Choroid plexus epithelial cell (primary cell): ENCODE results near the gene DNAH14.
"Not testable (repeated sequence)": the region's sequence is repeated elsewhere in the genome, so short reads cannot be mapped to it uniquely, and the experiment has no call there.

Source experiments
- DNase-seq: peaks from one replicate; pipeline ENCODE4 v3.0.0-alpha.2; 2010; ENCODE audit warnings: low read depth
- H3K4me3 ChIP-seq: 2 replicates; pipeline ENCODE4 v1.5.1; 2011; ENCODE audit warnings: low read depth, mild to moderate bottlenecking, control low read depth, low read length, moderate library complexity
- CTCF ChIP-seq: conservative IDR thresholded peaks from 2 replicates; pipeline ENCODE4 v1.5.1; 2011; ENCODE audit warnings: low read depth, mild to moderate bottlenecking, control low read depth, inconsistent platforms, low read length, moderate library complexity

The DNAH14 gene

DNA sequence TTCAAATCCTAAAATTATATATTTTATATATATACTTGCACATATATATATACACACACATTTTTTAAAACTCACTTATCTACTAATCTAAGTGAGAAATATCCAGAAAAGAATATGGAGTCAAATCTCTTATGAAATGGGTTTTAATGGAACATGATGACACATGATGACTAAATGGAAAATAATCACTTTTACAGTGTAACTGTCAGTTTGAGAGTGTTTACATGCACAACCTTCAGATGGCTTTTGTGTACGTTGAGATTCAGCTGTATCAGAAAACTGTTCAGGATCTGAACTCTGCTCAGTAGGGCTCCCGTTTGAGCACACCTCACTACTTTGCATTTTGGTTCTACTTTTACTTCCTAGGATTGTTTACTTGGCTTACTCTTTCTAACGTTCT lies 189.8 kb downstream of the DNAH14 start:
- H3K4me3 ChIP-seq, result no peak overlapping the region
- no peak for DNase-seq
- no peak for TF ChIP-seq CTCF

DNA sequence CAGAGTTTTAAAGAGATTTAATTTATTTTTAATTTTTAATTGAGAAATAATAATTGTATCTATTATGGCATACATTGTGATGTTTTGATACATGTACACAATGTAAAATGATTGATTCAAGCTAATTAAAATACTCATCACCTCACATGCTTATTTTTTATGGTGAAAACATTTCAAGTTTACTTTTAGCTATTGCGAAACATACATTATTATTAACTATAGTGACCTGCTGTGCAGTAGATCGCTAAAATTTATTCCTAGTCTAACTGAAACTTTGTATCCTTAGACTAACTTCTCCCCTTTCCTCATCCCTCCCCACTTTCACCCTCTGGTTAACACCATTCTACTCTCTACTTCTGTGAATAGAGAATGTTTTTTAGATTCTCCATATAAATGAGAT lies 191.6 kb downstream of the DNAH14 start:
- H3K4me3 ChIP-seq, result no peak overlapping the region
- DNase-seq, result no peak
- TF ChIP-seq CTCF, result no peak

DNA sequence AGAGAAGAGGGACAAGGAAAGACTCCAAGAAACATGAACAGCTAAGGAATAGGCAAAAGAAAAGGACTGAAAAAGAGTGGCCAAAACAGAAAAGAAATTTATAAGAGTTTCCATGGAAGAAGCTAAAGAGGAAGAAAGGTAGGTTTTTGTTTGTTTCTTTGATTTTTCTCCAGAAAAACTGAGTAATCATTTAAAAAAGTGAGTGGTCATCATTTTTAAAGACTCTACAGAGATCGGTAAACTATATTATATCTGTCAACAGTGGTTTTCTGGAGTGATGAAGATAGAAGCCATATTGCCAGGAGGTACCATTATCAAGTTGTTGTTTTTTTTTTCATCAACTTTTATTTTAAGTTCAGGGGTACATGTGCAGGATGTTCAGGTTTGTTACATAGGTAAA lies 202.4 kb downstream of the DNAH14 start:
- H3K4me3 ChIP-seq, result no peak overlapping the region
- TF ChIP-seq CTCF, result no peak

DNA sequence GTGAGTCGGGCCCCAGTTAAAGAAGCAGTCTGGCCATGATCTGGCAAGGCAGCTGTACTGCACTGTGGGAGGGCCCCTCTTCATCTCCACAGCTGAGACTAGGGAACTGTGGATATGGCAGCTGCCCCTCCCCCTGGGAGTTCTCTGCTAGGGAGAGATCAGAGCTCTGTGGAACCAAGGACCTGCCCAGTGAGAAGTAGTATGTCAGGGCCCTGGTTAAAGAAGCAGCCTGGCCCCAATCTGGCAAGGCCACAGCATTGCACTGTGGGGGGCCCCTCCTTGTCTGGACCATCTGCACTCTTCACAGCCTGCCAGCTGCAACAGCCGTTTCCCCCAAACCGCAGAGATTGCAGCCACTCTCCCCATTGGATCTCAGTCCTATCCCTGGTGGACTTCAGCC lies 208.5 kb downstream of the DNAH14 start:
- no peak for DNase-seq
- TF ChIP-seq CTCF, result no peak

More for the DNA sequence above, 202.4 kb downstream of the DNAH14 start:
- DNase-seq, result no peak

DNA sequence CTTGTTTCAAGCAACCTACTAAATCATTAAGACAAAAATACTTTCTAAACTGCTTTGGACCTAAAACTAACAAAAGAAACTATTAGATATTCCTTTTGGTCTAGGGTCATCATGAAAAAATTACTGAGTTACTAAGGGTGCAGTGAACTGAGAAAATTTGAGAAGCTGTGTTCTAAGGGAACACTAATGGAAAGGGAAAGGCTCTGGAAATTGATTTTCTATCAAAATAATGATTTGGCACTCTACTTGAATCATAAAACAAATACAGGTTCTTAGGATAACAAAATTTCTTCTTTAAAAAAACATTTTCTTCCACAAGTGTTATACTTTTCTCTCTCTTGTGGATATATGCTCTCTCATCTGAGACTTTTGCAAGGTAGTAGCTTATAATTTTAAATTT lies 213.5 kb downstream of the DNAH14 start:
- DNase-seq, result no peak
- no peak overlapping the region for H3K4me3 ChIP-seq
- no peak for TF ChIP-seq CTCF

More for the DNA sequence above, 208.5 kb downstream of the DNAH14 start:
- H3K4me3 ChIP-seq, result no peak overlapping the region

DNA sequence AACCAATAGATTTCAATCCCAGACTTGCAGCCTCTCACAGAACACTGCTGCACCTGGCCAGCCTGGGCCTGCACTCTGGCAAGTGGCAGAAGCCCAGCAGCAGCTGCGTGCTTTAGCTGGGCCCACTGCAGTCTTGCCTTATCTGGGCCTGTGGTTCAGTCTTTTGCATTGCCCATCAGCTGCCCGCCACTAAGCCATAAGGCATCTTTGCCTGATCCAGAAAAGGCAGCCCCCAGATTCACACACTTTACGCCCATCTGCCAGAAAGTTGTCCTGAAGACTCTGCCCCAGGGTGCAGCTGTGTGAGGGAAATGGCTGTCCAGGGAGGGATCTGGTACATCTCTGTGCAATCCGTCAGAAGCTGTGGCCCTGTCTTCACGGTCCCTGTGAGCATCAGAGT lies 217.0 kb downstream of the DNAH14 start:
- no peak overlapping the region for H3K4me3 ChIP-seq
- no peak for DNase-seq
- TF ChIP-seq CTCF, result no peak

DNA sequence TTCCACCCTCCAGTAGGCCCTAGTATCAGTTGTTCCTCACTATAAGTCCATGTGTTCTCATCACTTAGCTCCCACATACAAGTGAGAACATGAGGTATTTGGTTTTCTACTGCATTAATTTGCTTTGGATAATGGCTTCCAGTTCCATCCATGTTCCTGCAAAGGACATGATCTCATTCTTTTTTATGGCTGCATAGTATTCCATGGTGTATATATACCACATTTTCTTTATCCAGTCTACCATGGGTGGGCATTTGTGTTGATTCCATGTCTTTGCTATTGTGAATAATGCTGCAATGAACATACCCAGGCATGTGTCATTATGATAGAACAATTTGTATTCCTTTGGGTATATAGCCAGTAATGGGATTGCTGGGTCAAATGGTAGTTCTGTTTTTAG lies 218.3 kb downstream of the DNAH14 start:
- DNase-seq, H3K4me3 ChIP-seq: not testable (repeated sequence)

DNA sequence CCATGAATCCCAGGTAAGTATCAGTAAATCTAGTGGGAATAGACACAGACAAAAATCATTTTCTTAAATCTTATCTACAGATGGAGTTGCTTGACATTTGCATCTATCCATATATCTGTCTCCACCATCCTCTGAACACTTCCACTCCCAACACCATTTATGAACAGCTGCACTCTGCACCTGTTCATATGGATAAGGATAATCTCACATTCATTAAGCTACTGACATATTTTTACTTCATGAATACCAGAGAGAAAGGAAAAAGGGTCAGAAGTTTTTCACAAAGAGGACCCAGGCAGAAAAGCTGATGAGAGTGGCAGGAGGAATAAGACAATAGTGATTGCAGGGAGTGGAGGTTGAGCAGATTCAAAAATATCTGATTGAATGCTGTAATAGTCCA lies 222.6 kb downstream of the DNAH14 start:
- TF ChIP-seq CTCF, result no peak
- DNase-seq, result no peak
- no peak overlapping the region for H3K4me3 ChIP-seq
